Activated T-helper 17 cell treated with anti-CD3 and anti-CD28 coated beads, Interleukin-2, amount 50 U/mL, for 72 hours (primary cell): Measurements from ENCODE around the gene VNN1. TPM values are rescaled to one million over a fixed set of nuclear protein-coding genes. Genes with fewer than 3 reads are reported as not detected.
"Not testable (repeated sequence)": the region's sequence is repeated elsewhere in the genome, so short reads cannot be mapped to it uniquely, and the experiment has no call there.

ENCODE experiments used
- ATAC-seq: fragments of 150-1000 bp; cut with Tn5 transposase; replicated peaks from 2 replicates; pipeline ENCODE4 v1.10.0; 2021; ENCODE audit warnings: mild to moderate bottlenecking, moderate library complexity
- H3K27ac Mint-ChIP-seq: one replicate; pipeline ENCODE4 v1.8.0; 2022; ENCODE audit warnings: mixed read lengths
- H3K27me3 Mint-ChIP-seq: one replicate; pipeline ENCODE4 v1.8.0; 2022; ENCODE audit warnings: mixed read lengths
- H3K36me3 Mint-ChIP-seq: one replicate; pipeline ENCODE4 v1.8.0; 2022; ENCODE audit warnings: low read depth, mild to moderate bottlenecking, mixed read lengths
- H3K4me1 Mint-ChIP-seq: one replicate; pipeline ENCODE4 v1.8.0; 2022; ENCODE audit warnings: mixed read lengths
- H3K4me3 Mint-ChIP-seq: one replicate; pipeline ENCODE4 v1.8.0; 2022; ENCODE audit warnings: mild to moderate bottlenecking, mixed read lengths
- H3K9me3 Mint-ChIP-seq: one replicate; pipeline ENCODE4 v1.8.0; 2022; ENCODE audit warnings: mixed read lengths
- total RNA-seq, 2 donors: library from RNA; stranded (reverse); gene quantifications; one replicate each; pipeline ENCODE4 v1.2.3, GENCODE V29; 2022

The VNN1 gene
- total RNA-seq, 2 donors from 2014 or later, result not detected

GRCh38 chr6:132635288-132635687 is 78.6 kb downstream of the VNN1 start:
- H3K27ac Mint-ChIP-seq, ATAC-seq, H3K9me3 Mint-ChIP-seq, H3K4me3 Mint-ChIP-seq, H3K4me1 Mint-ChIP-seq, H3K36me3 Mint-ChIP-seq: not testable (repeated sequence)
- H3K27me3 Mint-ChIP-seq, result peaks cover 48% of the 10 kb centered on the region

- peaks cover 48% of the 10 kb centered on the region for H3K27me3 Mint-ChIP-seq
- H3K4me3 Mint-ChIP-seq, result no peak overlapping the region
- no peaks in the 10 kb centered on the region for H3K9me3 Mint-ChIP-seq
- H3K27ac Mint-ChIP-seq, result no peak overlapping the region
- no peaks in the 10 kb centered on the region for H3K36me3 Mint-ChIP-seq
- no peaks in the 10 kb centered on the region for H3K4me1 Mint-ChIP-seq
- ATAC-seq, result no peak
Measured at GRCh38 chr6:132634796-132635195, 79.1 kb downstream of the VNN1 start.

- Mint-ChIP-seq H3K36me3 (no peaks in the 10 kb centered on the region), H3K4me1 (no peaks in the 10 kb centered on the region), H3K4me3 (no peak overlapping the region), H3K9me3 (peaks cover 5% of the 10 kb centered on the region), H3K27ac (no peak overlapping the region), H3K27me3 (peaks cover 48% of the 10 kb centered on the region)
- ATAC-seq, result no peak
Measured at GRCh38 chr6:132633362-132633761, 80.5 kb downstream of the VNN1 start.

Other genes starting within 250 kb of the VNN1 start
- 10 to 100 TPM; 17.7 to 28.2 TPM for gene STX7, start 200.9 kb downstream of the VNN1 start, total RNA-seq
- not detected for gene TAAR9, start 175.8 kb downstream of the VNN1 start, total RNA-seq
- not detected for gene TAAR8, start 161.4 kb downstream of the VNN1 start, total RNA-seq
- gene TAAR6, start 143.7 kb downstream of the VNN1 start, total RNA-seq, result not detected
- gene TAAR5, start 124.3 kb downstream of the VNN1 start, total RNA-seq, result not detected
- not detected for gene TAAR2, start 89.8 kb downstream of the VNN1 start, total RNA-seq
- gene TAAR1, start 54.9 kb downstream of the VNN1 start, total RNA-seq, result not detected
- 1 to 10 TPM; 2.3 to 3.1 TPM for gene VNN2, start 43.8 kb upstream of the VNN1 start, total RNA-seq
- 1 to 10 TPM; 3.9 to 4.1 TPM for gene SLC18B1, start 84.6 kb upstream of the VNN1 start, total RNA-seq
- gene RPS12, start 100.5 kb upstream of the VNN1 start, total RNA-seq, result 1,000 to 10,000 TPM; 1,467 to 1,579 TPM